ENCODE measurements around the gene WIPF1. TPM values are rescaled to one million over a fixed set of nuclear protein-coding genes. Genes with fewer than 3 reads are reported as not detected.

Gene WIPF1, protein sequence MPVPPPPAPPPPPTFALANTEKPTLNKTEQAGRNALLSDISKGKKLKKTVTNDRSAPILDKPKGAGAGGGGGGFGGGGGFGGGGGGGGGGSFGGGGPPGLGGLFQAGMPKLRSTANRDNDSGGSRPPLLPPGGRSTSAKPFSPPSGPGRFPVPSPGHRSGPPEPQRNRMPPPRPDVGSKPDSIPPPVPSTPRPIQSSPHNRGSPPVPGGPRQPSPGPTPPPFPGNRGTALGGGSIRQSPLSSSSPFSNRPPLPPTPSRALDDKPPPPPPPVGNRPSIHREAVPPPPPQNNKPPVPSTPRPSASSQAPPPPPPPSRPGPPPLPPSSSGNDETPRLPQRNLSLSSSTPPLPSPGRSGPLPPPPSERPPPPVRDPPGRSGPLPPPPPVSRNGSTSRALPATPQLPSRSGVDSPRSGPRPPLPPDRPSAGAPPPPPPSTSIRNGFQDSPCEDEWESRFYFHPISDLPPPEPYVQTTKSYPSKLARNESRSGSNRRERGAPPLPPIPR
- total RNA-seq (2021), result 6.4 to 6.7 TPM (median 6.4 TPM) in 3 replicates
- Bru-seq, nascent RNA, result percentile 48 among the genes with signal in this experiment
- long read RNA-seq, experiment 1, transcript WIPF1-202 (8 exons, 2,003 nt), result major isoform, 5 of 17 reads
- long read RNA-seq, experiment 1, partial matches to known transcripts, result 4 of 17 reads
- long read RNA-seq, experiment 1, other reads (novel, unspliced or antisense), result 8 of 17 reads
- long read RNA-seq, experiment 2, partial matches to known transcripts, result 5 of 11 reads
- long read RNA-seq, experiment 2, other reads (novel, unspliced or antisense), result 4 of 11 reads
- long read RNA-seq, experiment 3, partial matches to known transcripts, result 0 of 2 reads
- long read RNA-seq, experiment 3, other reads (novel, unspliced or antisense), result 2 of 2 reads

DNA sequence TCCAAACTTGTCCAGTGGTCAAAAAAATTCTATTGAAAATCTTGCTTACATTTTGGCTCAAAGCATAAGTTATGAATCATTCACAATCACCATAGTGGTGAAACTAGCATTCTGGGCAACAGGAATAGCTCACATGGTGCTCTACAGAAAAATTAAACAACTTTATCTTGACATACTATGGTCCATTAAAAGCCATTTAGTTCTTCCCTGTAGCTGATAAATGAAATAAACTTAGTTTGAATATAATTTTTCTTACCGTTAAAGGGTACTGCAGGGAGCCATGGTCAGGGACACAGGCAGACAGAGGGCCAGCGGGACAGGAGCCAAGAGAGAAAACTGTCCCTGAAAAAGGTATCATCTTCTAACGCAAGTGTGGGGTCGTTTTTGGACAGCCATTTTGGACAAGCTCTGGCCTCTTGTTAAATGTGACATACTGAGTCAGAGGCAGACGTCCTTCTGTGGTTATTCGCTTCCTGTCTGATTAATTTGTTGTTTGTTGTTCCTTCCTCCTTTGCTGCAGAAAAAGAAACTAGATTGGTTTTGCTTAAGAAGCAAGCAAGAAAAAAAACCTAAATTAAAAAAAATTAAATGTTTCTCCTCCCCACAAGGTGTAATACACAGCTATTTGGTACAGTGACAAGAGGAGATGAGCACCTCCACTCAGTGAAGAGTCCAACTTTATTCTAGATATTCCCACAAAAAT lies at the start of gene WIPF1:
Gene WIPF1, minus strand, starts transcription at position 460 of the 703 bp plus-strand sequence. CDS start 12,231 bp downstream, outside the sequence.
- Mint-ChIP-seq H3K4me3 (no peak within 1 kb of the TSS), H3K9me3 (peaks cover 15% of the 10 kb centered on the region), H3K36me3 (peaks cover 6% of the 10 kb centered on the region), H3K27ac (no peak within 1 kb of the TSS), H3K27me3 (ENCODE audit: low read depth) (no peaks in the 10 kb centered on the region), H3K4me1 (peaks cover 11% of the 10 kb centered on the region)
- no peak for DNase-seq (ENCODE audit: low spot score)
- no peak for ATAC-seq
- TF ChIP-seq, protein P1, sequence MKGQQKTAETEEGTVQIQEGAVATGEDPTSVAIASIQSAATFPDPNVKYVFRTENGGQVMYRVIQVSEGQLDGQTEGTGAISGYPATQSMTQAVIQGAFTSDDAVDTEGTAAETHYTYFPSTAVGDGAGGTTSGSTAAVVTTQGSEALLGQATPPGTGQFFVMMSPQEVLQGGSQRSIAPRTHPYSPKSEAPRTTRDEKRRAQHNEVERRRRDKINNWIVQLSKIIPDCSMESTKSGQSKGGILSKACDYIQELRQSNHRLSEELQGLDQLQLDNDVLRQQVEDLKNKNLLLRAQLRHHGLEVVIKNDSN (CRISPR knock-in tag; IDR thresholded peaks at IDR 0.05), result no peak
- no peak for TF ChIP-seq CREB1 (CRISPR knock-in tag; IDR thresholded peaks at IDR 0.05)
- TF ChIP-seq, protein P2, sequence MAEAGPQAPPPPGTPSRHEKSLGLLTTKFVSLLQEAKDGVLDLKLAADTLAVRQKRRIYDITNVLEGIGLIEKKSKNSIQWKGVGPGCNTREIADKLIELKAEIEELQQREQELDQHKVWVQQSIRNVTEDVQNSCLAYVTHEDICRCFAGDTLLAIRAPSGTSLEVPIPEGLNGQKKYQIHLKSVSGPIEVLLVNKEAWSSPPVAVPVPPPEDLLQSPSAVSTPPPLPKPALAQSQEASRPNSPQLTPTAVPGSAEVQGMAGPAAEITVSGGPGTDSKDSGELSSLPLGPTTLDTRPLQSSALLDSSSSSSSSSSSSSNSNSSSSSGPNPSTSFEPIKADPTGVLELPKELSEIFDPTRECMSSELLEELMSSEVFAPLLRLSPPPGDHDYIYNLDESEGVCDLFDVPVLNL (CRISPR knock-in tag; IDR thresholded peaks at IDR 0.05; ENCODE audit: borderline replicate concordance, low read depth), result no peak
- ChIA-PET CTCF (interaction anchor here (1.8 kb wide), 1 partner anchor 135 kb away, joined by 5 read pairs; no protein-coding TSS in a partner anchor), POLR2A (no interaction called here)

DNA sequence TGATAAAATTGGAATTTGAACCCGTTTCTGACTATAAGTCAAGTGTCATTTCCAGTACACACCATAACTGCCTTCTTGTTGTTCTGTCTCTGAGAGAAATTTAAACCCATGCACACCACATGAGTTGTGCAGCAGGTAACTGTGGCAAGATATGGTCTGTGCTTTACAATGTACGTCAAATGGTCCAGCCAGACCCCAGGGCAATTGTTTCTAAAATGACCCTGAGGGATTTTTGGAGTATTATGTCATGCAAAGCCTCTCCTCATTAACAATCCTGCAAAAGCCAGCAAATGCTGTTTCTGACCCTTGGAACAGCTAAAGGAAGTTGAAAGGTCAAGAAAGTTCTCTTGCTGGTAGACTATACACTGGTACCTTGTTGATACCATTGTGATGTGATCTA lies 47.7 kb upstream of the WIPF1 start:
- ChIA-PET POLR2A (no interaction called here), CTCF (no interaction called here)
- peaks cover 16% of the 10 kb centered on the region for H3K4me1 Mint-ChIP-seq
- no peak overlapping the region for H3K4me3 Mint-ChIP-seq
- ATAC-seq, result no peak
- TF ChIP-seq E2F1 (CRISPR knock-in tag; IDR thresholded peaks at IDR 0.05), result no peak
- no peak for TF ChIP-seq KAT7 (CRISPR knock-in tag; IDR thresholded peaks at IDR 0.05; ENCODE audit: borderline replicate concordance)
- TF ChIP-seq ERG (CRISPR knock-in tag; IDR thresholded peaks at IDR 0.05), result no peak
- no peak for TF ChIP-seq FOXK1 (CRISPR knock-in tag; IDR thresholded peaks at IDR 0.05)
- no peak for TF ChIP-seq ETV6 (CRISPR knock-in tag; IDR thresholded peaks at IDR 0.05)
- TF ChIP-seq USF2 (CRISPR knock-in tag; IDR thresholded peaks at IDR 0.05), result no peak
- TF ChIP-seq, protein P3, sequence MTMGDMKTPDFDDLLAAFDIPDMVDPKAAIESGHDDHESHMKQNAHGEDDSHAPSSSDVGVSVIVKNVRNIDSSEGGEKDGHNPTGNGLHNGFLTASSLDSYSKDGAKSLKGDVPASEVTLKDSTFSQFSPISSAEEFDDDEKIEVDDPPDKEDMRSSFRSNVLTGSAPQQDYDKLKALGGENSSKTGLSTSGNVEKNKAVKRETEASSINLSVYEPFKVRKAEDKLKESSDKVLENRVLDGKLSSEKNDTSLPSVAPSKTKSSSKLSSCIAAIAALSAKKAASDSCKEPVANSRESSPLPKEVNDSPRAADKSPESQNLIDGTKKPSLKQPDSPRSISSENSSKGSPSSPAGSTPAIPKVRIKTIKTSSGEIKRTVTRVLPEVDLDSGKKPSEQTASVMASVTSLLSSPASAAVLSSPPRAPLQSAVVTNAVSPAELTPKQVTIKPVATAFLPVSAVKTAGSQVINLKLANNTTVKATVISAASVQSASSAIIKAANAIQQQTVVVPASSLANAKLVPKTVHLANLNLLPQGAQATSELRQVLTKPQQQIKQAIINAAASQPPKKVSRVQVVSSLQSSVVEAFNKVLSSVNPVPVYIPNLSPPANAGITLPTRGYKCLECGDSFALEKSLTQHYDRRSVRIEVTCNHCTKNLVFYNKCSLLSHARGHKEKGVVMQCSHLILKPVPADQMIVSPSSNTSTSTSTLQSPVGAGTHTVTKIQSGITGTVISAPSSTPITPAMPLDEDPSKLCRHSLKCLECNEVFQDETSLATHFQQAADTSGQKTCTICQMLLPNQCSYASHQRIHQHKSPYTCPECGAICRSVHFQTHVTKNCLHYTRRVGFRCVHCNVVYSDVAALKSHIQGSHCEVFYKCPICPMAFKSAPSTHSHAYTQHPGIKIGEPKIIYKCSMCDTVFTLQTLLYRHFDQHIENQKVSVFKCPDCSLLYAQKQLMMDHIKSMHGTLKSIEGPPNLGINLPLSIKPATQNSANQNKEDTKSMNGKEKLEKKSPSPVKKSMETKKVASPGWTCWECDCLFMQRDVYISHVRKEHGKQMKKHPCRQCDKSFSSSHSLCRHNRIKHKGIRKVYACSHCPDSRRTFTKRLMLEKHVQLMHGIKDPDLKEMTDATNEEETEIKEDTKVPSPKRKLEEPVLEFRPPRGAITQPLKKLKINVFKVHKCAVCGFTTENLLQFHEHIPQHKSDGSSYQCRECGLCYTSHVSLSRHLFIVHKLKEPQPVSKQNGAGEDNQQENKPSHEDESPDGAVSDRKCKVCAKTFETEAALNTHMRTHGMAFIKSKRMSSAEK (CRISPR knock-in tag; IDR thresholded peaks at IDR 0.05; ENCODE audit: borderline replicate concordance), result no peak
- no peak for TF ChIP-seq ZNF416 (CRISPR knock-in tag; IDR thresholded peaks at IDR 0.05)
- TF ChIP-seq MYBL2 (CRISPR knock-in tag; IDR thresholded peaks at IDR 0.05), result no peak
- TF ChIP-seq NR1H2 (CRISPR knock-in tag; IDR thresholded peaks at IDR 0.05), result no peak
- H3K36me3 Mint-ChIP-seq, result no peaks in the 10 kb centered on the region
- no peaks in the 10 kb centered on the region for H3K27me3 Mint-ChIP-seq (ENCODE audit: low read depth)
- 0 out of 2 replicates have a peak, but pooled peaks cover 3% of the 10 kb centered on the region for H3K9me3 Mint-ChIP-seq
- H3K27ac Mint-ChIP-seq, result no peak overlapping the region
- no peak for DNase-seq (ENCODE audit: low spot score)

All from WTC11 (cell line).